ENCODE results near the gene BCL7A. TPM values are rescaled to one million over a fixed set of nuclear protein-coding genes. Genes with fewer than 3 reads are reported as not detected.
"Not testable (repeated sequence)": the region's sequence is repeated elsewhere in the genome, so short reads cannot be mapped to it uniquely, and the experiment has no call there.

Gene BCL7A
- 10.6 and 11.2 TPM in 2 replicates for total RNA-seq (2014; rRNA removed; shearing (Covaris generic))

DNA sequence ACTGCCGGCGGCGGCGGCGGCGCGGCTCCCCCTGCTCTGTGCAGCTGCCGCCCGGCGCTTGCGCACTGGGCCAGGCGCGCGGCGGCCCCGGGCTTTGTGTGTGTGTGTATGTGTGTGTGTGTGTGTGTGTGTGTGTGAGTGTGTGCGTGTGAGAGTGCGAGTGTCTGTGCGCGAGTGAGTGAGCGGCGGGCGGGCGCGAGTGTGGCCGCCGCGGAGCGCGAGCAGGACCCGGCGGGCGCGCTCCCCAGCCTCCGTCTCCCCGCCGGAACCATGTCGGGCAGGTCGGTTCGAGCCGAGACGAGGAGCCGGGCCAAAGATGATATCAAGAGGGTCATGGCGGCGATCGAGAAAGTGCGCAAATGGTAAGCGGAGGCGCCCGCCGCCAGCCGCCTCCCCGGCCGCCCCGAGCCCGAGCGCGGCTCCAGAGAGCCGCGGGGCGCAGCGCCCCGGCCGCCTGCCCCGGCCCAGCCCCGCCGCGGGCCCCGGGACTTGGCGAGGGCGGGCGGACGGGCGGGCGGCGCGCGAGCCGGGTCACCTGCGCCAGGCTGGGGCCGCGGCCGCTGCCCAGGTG, at the start of gene BCL7A:
Gene BCL7A, plus strand, starts transcription at position 63 of the 571 bp plus-strand sequence. Its CDS starts 208 bp downstream, at position 271.
- H3K36me3 ChIP-seq (replicated peaks; ENCODE audit: control insufficient read depth, insufficient read depth, low read length) = no peaks in the 10 kb centered on the region; the same call in 1 of the 2 replicates
- peak within 1 kb of the TSS; percentile 59 for H3K4me3 ChIP-seq (ENCODE audit: insufficient read depth, low read depth, low read length)
- peak; percentile 93 for DNase-seq
- peaks cover 19% of the 10 kb centered on the region for H3K27me3 ChIP-seq (ENCODE audit: control insufficient read depth, insufficient read depth, low read length)

DNA sequence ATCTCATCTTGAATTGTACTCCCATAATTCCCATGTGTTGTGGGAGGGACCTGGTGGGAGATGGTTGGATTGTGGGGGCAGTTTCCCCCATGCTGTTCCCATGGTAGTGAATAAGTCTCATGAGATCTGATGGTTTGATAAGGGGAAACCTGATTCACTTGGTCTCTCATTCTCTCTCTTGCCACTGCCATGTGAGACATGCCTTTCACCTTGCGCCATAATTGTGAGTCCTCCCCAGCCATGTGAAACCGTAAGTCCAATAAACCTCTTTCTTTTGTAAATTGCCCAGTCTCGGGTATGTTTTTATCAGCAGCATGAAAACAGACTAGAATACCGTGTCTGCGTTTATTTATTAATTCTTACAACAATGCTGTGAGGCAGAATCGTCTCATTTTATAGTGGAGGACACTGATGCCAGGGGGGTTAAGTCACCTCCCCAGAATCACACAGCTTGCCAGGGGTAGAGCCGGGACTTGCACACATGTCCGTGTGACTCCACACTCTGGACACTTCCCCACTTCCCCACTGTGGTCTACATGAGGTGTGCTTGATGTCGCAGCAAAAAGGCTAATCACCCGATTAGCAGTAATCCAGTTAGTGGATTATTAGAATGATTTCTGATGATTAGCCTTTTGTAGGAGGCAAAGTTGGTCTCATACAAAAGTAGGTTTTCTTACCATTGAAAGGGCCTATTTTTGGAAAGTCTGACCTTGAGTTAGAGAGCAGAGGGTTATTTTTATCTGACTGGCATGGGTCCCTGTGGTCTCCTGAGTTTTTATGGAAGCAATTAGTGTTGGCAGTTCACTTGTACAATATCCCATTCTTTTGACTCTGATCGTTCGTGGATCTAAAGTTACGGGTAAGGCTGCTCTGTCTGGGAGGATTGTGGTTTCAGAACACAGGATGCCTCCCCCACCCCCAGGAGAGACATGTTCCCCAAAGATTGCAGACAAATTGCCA, 47.4 kb upstream of the BCL7A start:
- Histone ChIP-seq H3K36me3 (replicated peaks; ENCODE audit: control insufficient read depth, insufficient read depth, low read length) (no peaks in the 10 kb centered on the region), H3K27me3 (ENCODE audit: control insufficient read depth, insufficient read depth, low read length) (no peaks in the 10 kb centered on the region), H3K4me3 (ENCODE audit: insufficient read depth, low read depth, low read length) (no peak overlapping the region)
- DNase-seq = no peak

DNA sequence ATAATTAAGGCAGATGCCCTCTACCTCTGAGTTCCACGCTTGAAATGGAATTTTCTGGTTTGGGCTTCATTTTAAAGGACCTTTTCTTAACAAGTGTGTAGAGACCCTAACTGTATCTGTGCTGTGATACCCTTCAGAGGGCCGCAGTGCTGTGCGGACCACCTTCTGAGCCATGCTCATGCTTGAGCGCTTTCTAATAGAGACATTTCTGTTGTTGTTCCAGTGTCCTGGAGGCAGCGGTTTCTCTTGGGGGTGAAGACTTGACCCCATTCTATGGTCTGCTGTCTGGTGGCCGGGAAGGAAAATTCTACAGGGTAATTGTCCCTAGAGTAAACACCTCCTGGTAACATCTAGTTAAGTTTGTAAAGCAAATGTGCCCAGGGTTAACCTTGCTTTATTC, 46.7 kb upstream of the BCL7A start:
- no peak overlapping the region for H3K4me3 ChIP-seq (ENCODE audit: insufficient read depth, low read depth, low read length)
- no peaks in the 10 kb centered on the region for H3K27me3 ChIP-seq (ENCODE audit: control insufficient read depth, insufficient read depth, low read length)
- DNase-seq = peak; percentile 12
- no peaks in the 10 kb centered on the region for H3K36me3 ChIP-seq (replicated peaks; ENCODE audit: control insufficient read depth, insufficient read depth, low read length)

DNA sequence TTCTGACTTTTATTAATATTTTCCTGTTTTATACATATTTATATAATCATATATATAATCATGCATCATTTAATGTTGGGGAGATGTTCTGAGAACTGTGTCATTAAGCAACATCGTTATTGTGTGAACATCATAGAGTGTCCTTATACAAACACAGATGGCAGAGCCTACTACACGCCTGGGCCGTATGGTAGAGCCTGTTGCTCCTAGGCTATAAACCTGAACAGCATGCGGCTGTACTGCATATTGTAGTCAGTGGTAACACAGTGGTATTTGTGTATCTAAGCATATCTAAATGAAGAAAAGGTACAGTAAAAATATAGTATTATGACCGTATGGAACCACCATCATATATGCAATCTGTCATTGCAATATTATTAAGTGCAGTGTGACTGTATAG, 44.7 kb upstream of the BCL7A start:
- no peak overlapping the region for H3K4me3 ChIP-seq (ENCODE audit: insufficient read depth, low read depth, low read length)
- no peaks in the 10 kb centered on the region for H3K36me3 ChIP-seq (replicated peaks; ENCODE audit: control insufficient read depth, insufficient read depth, low read length)
- no peaks in the 10 kb centered on the region for H3K27me3 ChIP-seq (ENCODE audit: control insufficient read depth, insufficient read depth, low read length)
- DNase-seq = no peak

DNA sequence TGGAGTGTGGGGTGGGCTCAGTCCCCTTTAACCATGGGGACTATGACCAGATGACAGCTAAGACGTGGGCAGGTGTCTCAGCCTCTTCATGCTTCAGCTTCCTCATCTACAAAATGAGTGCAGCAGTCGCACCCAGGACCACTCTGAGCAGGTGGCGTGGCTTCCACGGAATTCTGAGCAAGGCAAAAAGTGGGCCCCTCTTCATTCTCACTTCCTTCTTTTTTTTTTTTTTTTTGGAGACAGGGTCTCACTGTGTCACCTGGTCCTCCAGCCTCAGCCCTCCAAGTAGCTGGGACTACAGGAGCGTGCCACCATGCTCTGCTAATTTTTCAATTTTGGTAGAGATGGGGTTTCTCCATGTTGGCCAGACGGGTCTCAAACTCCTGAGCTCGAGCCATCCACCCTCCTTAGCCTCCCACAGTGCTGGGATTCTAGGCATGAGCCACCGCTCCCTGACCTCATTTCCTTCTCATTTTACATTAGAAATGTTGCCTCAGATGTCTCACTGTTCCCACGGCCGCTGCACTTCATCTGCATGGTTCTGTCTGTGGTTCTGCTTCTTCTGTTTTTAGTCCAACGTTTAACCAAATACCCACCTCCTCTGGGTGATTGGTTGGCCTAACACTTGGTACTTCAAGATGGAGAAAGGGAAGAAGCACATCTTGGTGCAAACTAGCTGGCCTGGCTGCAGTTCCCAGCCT, 41.3 kb upstream of the BCL7A start:
- no peak for DNase-seq
- H3K27me3 ChIP-seq (ENCODE audit: control insufficient read depth, insufficient read depth, low read length) = no peaks in the 10 kb centered on the region
- H3K36me3 ChIP-seq (replicated peaks; ENCODE audit: control insufficient read depth, insufficient read depth, low read length) = no peaks in the 10 kb centered on the region
- H3K4me3 ChIP-seq (ENCODE audit: insufficient read depth, low read depth, low read length) = no peak overlapping the region

DNA sequence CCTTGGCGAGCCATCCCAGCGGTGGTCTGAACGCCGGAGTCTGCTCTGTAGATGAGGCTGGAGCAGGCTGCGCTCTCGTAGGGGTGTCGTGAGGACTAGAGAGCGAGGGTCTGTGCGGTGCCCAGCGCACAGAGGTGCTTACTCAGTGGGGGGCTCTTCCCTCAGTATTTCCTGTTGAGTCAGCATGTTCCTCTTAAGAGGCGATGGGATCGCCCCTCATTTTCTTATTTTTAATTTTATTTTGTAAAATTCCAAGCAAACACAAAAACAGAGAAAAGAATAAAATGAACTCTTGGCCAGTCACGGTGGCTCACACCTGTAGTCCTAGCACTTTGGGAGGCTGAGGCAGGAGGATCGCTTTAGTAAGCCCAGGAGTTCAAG, 40.8 kb upstream of the BCL7A start:
- Histone ChIP-seq H3K27me3 (ENCODE audit: control insufficient read depth, insufficient read depth, low read length) (no peaks in the 10 kb centered on the region), H3K36me3 (replicated peaks; ENCODE audit: control insufficient read depth, insufficient read depth, low read length) (no peaks in the 10 kb centered on the region), H3K4me3 (ENCODE audit: insufficient read depth, low read depth, low read length) (no peak overlapping the region)
- no peak for DNase-seq

DNA sequence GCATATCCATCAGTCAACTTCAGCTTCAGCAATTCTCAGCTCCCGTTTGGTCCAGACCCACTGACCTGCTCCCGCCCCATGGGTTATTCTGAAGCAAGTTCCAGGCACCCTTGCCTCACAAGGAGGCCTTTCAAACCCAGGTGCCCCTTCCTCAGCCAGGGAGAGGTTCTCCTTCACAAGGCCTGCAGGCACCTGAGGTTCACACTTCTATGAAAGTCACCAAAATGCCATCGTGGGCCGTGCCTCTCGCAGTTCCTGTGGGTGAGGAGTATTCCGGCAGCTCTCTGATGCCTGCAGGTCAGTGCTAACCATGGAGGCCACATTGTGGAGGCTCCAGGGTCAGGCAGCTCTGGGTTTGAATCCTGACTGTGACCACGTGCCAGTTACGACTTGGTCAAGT, 40.2 kb upstream of the BCL7A start:
- Histone ChIP-seq H3K36me3 (replicated peaks; ENCODE audit: control insufficient read depth, insufficient read depth, low read length) (no peaks in the 10 kb centered on the region), H3K27me3 (ENCODE audit: control insufficient read depth, insufficient read depth, low read length) (no peaks in the 10 kb centered on the region), H3K4me3 (ENCODE audit: insufficient read depth, low read depth, low read length) (no peak overlapping the region)
- no peak for DNase-seq

DNA sequence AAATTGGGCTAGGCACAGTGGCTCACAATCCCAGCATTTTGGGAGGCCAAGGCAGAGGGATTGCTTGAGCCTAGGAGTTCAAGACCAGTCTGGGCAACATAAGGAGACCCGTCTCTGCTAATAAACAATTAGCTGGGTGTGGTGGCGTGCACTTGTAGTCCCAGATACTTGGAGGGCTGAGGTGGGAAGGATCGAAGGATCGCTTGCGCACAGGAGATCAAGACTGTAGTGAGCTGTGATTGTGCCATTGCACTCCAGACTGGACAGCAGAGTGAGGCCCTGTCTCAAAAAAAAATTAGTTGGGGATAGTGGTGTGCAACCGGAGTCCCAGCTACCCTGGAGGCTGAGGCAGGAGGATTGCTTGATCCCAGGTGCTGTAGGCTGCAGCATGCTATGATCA, 38.7 kb upstream of the BCL7A start:
- Histone ChIP-seq H3K36me3 (replicated peaks; ENCODE audit: control insufficient read depth, insufficient read depth, low read length) (no peaks in the 10 kb centered on the region), H3K27me3 (ENCODE audit: control insufficient read depth, insufficient read depth, low read length) (no peaks in the 10 kb centered on the region), H3K4me3 (ENCODE audit: insufficient read depth, low read depth, low read length) (no peak overlapping the region)
- no peak for DNase-seq

DNA sequence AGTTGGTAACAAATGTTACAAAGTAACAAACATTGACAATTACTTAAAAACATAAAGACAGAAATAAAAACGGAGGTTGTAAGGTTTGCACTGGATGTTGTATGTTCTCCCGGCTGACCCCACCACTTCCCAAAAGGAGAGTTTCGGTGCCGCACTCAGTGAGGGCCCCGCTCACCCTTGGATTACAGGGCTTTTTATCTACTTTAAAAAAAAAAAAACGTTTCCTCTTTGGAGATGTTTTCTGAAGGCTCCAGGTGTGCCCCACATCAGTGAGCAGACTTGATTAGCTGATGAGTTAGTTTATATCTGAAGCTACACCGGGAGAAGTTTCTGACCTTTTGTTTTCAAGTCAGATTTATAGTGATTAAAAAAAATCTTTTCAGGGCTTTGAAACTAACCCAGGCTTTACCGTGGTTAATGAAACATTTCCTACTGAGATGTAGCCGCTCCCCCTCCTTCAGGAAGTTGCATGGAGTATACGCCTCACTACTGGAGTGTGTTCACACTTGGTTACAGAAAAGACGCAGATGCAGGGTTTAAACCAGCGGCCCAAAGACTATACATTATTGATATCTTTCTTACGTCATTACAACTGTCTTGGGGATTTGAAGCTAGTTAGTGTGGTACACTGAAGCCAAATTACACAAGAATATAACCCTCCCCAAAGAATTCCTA, 38.0 kb upstream of the BCL7A start:
- Histone ChIP-seq H3K36me3 (replicated peaks; ENCODE audit: control insufficient read depth, insufficient read depth, low read length) (no peaks in the 10 kb centered on the region), H3K4me3 (ENCODE audit: insufficient read depth, low read depth, low read length) (no peak overlapping the region), H3K27me3 (ENCODE audit: control insufficient read depth, insufficient read depth, low read length) (no peaks in the 10 kb centered on the region)
- no peak for DNase-seq

DNA sequence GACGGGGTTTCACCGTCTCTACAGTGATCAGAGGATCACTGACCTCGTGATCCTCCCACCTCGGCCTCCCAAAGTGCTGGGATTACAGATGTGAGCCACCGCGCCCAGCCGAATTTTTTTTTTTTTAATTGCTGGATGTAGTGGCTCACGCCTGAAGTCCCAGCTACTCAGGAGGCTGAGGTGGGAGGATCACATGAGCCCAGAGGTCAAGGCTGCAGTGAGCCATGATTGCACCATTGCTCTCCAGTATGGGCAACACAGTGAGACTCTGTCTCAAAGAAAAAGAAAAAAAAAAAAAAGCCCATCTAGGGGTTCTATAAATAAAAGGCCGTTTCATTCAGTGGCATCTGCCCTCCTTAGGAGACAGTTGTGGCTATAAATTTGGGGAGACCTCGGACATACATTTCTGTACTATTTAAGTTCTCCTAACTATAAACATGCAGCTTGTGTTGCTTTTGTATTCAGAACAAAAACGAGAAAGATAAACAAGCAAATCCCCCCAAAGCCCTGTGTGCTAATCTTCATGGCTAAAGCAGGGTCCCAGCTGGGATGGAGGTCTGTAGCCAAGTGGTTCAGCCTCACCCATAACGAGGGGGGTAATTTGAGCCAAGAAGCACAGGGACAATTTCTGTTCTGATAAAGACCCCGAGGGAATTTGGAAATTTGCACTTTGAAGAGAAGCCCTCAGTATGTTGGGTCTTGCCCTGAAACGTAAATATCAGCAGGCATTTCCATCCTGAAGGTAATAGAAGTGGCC, 35.0 kb upstream of the BCL7A start:
- no peak for DNase-seq
- no peaks in the 10 kb centered on the region for H3K27me3 ChIP-seq (ENCODE audit: control insufficient read depth, insufficient read depth, low read length)
- no peaks in the 10 kb centered on the region for H3K36me3 ChIP-seq (replicated peaks; ENCODE audit: control insufficient read depth, insufficient read depth, low read length)
- H3K4me3 ChIP-seq (ENCODE audit: insufficient read depth, low read depth, low read length) = no peak overlapping the region

DNA sequence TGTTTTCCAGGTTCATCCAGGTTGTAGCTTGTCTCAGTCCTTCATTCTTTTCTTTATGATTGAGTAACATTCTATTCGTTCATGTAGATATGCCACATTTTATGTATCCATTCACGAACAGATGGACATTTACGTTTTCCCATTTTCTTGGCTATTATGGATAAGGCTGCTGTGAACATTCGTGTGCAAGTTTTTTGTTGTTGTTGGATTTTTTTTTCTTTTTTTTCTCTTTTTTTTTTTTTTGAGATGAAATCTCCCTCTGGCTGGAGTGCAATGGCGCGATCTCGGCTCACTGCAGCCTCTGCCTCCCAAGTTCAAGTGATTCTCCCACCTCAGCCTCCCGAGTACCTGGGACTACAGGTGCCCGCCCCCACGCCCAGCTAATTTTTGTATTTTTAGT, 33.2 kb upstream of the BCL7A start:
- not testable (repeated sequence) for H3K36me3 ChIP-seq (replicated peaks; ENCODE audit: control insufficient read depth, insufficient read depth, low read length); DNase-seq; H3K27me3 ChIP-seq (ENCODE audit: control insufficient read depth, insufficient read depth, low read length); H3K4me3 ChIP-seq (ENCODE audit: insufficient read depth, low read depth, low read length)

DNA sequence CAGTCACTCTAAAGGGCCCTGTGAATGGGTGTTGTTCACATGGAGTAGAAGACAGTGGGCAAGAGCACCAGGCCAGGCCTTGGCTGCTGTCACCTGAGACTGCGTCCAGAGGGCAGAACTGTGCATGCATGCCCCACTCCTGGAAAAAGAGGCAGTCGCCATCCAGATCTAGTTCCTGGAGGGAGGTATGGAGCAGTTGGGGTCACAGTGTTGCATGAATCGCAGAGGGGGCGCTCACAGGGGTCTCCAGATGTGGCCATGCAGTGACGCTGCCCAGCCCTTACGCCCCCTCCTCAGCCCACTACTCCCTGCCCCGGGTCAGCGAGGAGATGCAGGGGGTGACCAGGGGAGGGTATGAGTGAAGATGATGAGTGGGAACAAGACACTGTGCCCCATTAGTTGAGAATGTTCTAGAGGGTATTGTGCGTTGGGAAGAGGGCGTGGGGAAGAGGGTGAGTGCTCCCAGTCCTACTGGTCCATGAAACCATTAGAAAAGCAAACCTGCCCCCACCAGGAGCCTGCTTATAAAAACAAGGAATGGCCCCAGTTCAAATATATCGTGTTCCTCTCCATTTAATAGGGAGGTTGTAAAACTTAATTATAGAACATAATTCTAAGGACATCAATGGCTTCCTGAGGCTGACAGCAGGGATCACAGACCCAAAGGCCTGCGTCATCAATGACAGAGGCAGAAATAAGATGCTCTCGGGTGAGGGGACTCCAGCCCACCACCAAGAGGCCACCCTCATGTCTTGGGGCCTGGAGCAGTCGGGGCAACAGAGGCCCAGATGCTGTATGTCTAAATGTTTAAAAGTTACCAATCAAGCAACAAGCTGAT, 32.2 kb upstream of the BCL7A start:
- Histone ChIP-seq H3K36me3 (replicated peaks; ENCODE audit: control insufficient read depth, insufficient read depth, low read length) (no peaks in the 10 kb centered on the region), H3K4me3 (ENCODE audit: insufficient read depth, low read depth, low read length) (no peak overlapping the region), H3K27me3 (ENCODE audit: control insufficient read depth, insufficient read depth, low read length) (no peaks in the 10 kb centered on the region)
- DNase-seq = no peak

DNA sequence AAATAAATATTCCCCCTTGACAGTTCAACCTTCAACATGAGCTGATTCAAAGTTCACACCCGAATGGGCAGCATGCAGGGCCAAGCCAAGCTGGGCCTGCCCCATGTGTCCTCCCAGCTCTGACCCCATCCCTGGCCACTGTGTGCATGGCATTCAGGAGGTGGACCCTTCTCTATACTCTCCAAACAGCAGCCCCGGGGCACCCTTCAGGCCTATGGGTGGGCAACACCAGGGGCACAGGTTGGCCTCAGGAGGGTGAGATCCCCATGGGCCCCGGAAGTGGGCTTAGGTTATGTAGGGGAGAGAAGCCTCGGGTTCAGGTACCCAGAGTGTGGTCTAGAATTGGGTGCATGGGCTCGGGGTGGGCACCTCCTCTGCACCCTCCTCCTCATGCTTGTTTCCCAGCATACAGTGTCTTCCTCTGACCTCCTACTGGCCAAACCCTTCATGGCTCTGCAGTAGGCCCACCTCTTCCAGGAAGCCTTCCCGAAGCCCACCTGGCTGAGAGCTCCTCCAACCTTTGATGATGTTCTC, 31.5 kb upstream of the BCL7A start:
- no peaks in the 10 kb centered on the region for H3K36me3 ChIP-seq (replicated peaks; ENCODE audit: control insufficient read depth, insufficient read depth, low read length)
- no peak overlapping the region for H3K4me3 ChIP-seq (ENCODE audit: insufficient read depth, low read depth, low read length)
- no peak for DNase-seq
- H3K27me3 ChIP-seq (ENCODE audit: control insufficient read depth, insufficient read depth, low read length) = no peaks in the 10 kb centered on the region

All from H7 (cell line).